T-helper 1 cell (primary cell): ENCODE data around the gene NAPEPLD.
A peak's percentile ranks its signal among the peaks of the same experiment; 100 is the strongest.
"Not testable (repeated sequence)": the region's sequence is repeated elsewhere in the genome, so short reads cannot be mapped to it uniquely, and the experiment has no call there.

Experiments used
- DNase-seq, 5 donors: peaks; one replicate each; pipeline ENCODE4 v3.0.0-alpha.2; 2012 to 2020

NAPEPLD gene

GRCh38 chr7:103106005-103106702, 42.7 kb downstream of the NAPEPLD start:
- no peak for DNase-seq

DNA sequence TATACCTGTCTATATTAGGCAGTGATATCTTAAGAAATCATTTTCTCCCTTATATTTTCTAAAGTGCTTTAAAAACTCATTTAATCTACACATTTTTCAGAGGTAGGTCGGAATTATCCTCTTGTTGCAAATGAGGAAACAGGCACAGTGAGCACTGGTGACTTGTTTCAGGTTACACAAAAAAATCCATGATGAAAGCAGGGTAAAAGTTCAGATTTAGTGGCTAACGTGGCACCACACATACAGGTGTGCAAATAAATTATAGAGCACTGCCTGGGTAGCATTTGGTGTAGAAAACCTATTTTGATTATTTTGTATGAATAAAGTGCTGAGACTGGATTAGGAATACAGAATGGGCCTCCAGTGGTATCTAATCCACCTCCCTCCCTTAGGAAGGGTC, 47.4 kb downstream of the NAPEPLD start:
- no peak for DNase-seq

DNA sequence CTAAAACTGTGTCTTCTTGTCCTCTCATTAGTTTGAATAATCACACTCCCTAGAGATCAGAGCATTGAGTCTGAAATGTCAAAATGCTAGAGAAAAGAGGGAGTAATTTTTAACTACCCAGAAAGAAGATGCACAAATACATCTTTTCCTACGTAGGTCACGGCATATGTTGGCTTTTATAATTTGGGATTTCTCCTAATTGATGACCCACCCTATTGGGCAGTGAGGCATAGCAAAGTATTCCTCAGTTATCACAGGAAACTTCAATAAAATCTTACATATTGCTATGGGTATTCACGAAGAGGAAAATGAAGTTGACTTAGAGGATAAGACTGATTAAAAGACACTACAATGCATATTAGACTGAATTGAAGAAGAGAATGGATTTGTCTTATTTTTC, 48.6 kb downstream of the NAPEPLD start:
- DNase-seq: no peak

- DNase-seq: no peak
These were observed 51.9 kb downstream of the NAPEPLD start for GRCh38 chr7:103097041-103097440.

GRCh38 chr7:103095558-103095957, 53.3 kb downstream of the NAPEPLD start:
- not testable (repeated sequence) for DNase-seq

GRCh38 chr7:103094102-103094501, 54.8 kb downstream of the NAPEPLD start:
- no peak for DNase-seq

DNA sequence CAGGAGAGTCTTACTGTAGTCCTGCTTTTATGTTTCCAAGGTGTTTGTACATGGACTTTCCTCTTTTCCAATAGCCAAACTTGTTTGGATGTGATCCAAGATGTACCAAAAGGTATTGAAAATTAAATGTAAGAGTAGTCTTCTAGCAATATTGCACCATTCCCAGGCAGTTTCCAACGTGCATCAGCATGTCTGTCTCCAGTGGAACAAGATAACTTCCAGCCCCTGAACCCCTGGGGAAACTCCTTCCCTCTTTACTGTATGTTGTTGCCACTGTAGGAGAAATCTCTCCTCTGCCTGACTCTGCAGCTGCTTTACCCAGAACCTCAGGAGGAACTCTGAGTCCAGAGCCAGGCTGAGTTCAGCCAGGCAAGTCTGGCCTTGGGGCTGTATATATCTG, 55.5 kb downstream of the NAPEPLD start:
- DNase-seq: no peak

- DNase-seq: not testable (repeated sequence)
These were observed 56.6 kb downstream of the NAPEPLD start for GRCh38 chr7:103092321-103092720.

DNA sequence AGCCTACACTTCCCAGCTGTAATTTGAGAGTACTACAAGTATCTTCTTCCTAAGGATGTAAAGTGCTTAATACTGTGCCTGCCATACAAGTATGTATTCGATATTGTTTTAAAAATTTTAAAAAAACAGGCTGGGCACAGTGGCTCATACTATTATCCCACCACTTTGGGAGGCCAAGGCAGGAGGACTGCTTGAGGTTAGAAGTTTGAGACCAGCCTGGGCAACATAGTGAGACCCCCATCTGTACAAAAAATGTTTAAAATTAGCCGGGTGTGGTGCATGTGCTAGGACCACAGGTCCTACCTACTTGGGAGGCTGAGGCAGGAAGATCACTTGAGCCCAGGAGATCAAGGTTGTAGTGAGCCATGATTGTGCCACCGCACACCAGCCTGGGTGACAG, 65.7 kb downstream of the NAPEPLD start:
- DNase-seq: no peak

- DNase-seq: no peak
These were observed 66.4 kb downstream of the NAPEPLD start for GRCh38 chr7:103082497-103082896.

- no peak for DNase-seq
These were observed 68.0 kb downstream of the NAPEPLD start for GRCh38 chr7:103080923-103081322.

DNA sequence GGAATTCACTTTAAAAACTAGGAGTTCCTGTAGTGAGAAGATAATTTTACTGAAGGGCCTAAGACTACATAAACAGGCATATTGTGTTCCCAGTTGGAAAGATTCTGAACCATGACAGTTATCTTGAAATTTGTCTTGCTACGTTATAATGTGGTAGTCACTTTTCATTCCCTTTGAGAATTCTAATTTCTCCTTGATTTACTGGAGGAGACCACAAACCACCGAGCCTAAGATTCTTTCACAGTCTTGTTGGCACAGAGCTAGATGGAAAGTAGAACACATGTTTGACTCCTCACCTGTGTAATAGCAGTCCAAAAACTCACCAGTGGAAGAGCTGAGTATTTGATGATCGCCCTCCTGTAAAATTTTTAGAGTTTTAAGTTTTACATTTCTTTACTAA, 69.1 kb downstream of the NAPEPLD start:
- DNase-seq: no peak

DNA sequence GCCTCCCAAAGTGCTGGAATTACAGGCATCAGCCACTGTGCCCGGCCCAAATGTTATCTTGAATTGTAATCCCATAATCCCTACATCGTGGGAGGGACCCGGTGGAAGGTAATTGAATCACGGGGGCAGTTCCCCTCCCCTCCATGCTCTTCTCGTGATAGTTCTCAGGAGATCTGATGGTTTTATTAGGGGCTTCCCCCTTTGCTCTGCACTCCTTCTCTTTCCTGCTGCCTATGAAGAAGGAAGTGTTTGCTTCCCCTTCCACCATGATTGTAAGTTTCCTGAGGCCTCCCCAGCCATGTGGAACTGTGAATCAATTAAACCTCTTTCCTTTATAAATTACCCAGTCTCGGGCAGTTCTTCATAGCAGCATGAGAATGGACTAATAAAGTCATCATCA, 70.7 kb downstream of the NAPEPLD start:
- DNase-seq: not testable (repeated sequence)

GRCh38 chr7:103077318-103077717, 71.6 kb downstream of the NAPEPLD start:
- no peak for DNase-seq

GRCh38 chr7:103076764-103077163, 72.1 kb downstream of the NAPEPLD start:
- no peak for DNase-seq

- peak; percentile 42 to 63 (median 53) for DNase-seq
These were observed 73.5 kb downstream of the NAPEPLD start for GRCh38 chr7:103075337-103075918.

- peak; percentile 82 to 88 (median 85) for DNase-seq
These were observed 74.2 kb downstream of the NAPEPLD start, which contains the start of the genes ARMC10 and FBXL13 for GRCh38 chr7:103074519-103075336. Gene ARMC10 (plus strand): TSS chr7:103075140. CDS start chr7:103075273, 133 bp downstream. Gene FBXL13 (minus strand): TSS chr7:103074796.

- no peak for DNase-seq
These were observed 74.8 kb downstream of the NAPEPLD start for GRCh38 chr7:103073989-103074518.

- DNase-seq: no peak
These were observed 77.9 kb downstream of the NAPEPLD start for GRCh38 chr7:103071000-103071399.

DNA sequence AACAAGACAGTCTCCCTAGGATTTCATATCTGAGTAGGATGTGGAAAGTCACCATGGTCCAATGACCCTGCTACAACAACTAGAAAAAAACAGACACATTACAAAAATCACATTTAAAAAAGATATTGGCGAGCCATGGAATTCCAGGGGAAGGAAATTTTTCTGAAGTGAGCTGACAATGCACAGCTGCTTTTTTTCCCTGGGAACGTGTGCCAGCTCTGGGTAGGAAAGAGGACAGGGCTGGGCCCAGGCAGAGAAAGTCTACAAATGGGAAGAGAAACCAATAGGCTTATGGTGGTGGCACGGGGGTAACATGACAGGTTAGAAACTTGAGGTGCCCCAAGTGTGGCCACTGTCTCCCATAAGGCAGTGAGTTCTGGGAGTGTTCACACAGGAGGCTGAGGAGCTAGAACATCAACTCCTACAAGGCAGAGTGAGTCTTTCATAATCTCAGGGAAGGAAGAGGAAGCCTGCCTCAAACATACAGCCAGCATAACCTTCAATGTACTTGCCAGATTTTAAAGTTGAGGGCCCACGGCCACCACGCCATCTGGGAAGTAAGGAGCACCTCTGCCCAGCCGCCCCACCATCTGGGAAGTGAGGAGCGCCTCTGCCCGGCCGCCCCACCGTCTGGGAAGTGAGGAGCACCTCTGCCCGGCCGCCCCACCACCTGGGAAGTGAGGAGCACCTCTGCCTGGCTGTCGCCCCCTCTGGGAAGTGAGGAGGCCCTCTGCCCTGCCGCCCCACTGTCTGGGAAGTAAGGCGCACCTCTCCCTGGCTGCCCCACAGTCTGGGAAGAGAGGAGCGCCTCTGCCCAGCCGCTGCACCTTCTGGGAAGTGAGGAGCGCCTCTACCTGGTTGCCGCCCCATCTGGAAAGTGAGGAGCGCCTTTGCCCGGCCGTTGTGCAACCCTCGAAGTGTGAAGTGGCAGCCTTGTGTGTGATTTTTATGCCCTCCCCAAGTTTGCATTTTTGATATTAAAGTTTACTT, 80.2 kb downstream of the NAPEPLD start:
- no peak for DNase-seq

DNA sequence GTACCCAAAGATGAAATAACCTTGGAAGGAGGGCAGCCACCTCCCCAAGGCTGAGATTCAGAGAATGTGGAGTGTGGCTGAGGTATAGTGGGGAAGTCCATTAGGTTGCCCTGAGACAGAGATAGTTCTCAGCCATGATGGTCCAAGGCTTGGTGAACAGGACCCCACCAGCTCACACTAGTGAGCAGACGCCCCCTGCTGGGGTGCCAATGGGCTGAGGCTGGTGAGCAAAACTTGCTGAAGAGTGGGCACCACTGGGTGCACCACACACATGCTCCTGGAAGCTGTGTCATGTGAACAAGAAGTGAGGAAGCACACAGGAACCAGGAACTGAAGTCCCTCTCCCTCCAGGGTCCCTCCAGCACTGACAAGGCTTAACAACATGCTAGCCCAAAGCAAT, 83.2 kb downstream of the NAPEPLD start:
- DNase-seq: peak in 3 of 5 donors; percentile 14 to 35 (median 17)

DNA sequence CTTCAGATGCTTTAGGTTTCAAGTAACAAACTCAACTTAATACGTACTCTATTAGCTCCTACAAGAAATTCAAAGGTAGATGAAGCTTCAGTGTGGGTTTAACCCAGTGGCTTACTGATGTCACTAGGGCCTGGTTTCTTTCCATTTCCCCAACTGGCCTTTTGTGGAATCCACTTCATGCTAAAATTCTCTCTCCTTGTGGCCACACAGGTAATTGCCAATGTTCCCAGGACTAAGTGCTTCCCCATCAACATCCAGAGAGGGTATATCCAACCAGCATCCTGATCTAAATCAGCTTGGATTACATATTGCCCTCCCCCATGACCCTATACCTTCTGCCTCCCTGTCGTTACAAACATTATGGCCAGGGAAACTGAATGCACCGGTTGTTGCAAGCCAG, 85.0 kb downstream of the NAPEPLD start:
- no peak for DNase-seq
